HuH-7 (cell line): Measurements from ENCODE around the gene PIAS1.
"Not testable (repeated sequence)": the region's sequence is repeated elsewhere in the genome, so short reads cannot be mapped to it uniquely, and the experiment has no call there.

ENCODE experiments used
- DNase-seq: peaks from one replicate; pipeline ENCODE4 v3.0.0; 2011; ENCODE audit warnings: low spot score

PIAS1 gene

GRCh38 chr15:68218847-68219798 lies 165.0 kb downstream of the PIAS1 start:
- DNase-seq, result no peak

GRCh38 chr15:68220489-68220888 lies 166.4 kb downstream of the PIAS1 start:
- DNase-seq, result no peak

- DNase-seq, result no peak
These were observed 166.9 kb downstream of the PIAS1 start for GRCh38 chr15:68220967-68221366.

- not testable (repeated sequence) for DNase-seq
These were observed 167.7 kb downstream of the PIAS1 start for GRCh38 chr15:68221530-68222431.

- DNase-seq, result not testable (repeated sequence)
These were observed 168.3 kb downstream of the PIAS1 start for GRCh38 chr15:68222432-68222743.

GRCh38 chr15:68223171-68223570 lies 169.1 kb downstream of the PIAS1 start:
- no peak for DNase-seq

- no peak for DNase-seq
These were observed 170.0 kb downstream of the PIAS1 start for GRCh38 chr15:68224108-68224507.

GRCh38 chr15:68224546-68225250 lies 170.6 kb downstream of the PIAS1 start:
- no peak for DNase-seq

GRCh38 chr15:68225442-68225841 lies 171.3 kb downstream of the PIAS1 start:
- DNase-seq, result not testable (repeated sequence)

- DNase-seq, result no peak
These were observed 173.6 kb downstream of the PIAS1 start for GRCh38 chr15:68227643-68228142.

GRCh38 chr15:68228143-68228970 lies 174.2 kb downstream of the PIAS1 start:
- DNase-seq, result no peak

GRCh38 chr15:68228971-68229385 lies 174.9 kb downstream of the PIAS1 start:
- DNase-seq, result no peak

- peak; percentile 93 for DNase-seq
These were observed 175.5 kb downstream of the PIAS1 start, which contains the start of gene CLN6 for GRCh38 chr15:68229386-68230156. TSS of gene CLN6 (minus strand) at chr15:68229728. CDS start at chr15:68229584, 144 bp downstream.

GRCh38 chr15:68230157-68231100 lies 176.3 kb downstream of the PIAS1 start:
- no peak for DNase-seq

- no peak for DNase-seq
These were observed 177.1 kb downstream of the PIAS1 start for GRCh38 chr15:68231102-68231818.

- peak; percentile 67 for DNase-seq
These were observed 178.3 kb downstream of the PIAS1 start for GRCh38 chr15:68232449-68232848.

GRCh38 chr15:68232937-68233336 lies 178.8 kb downstream of the PIAS1 start:
- no peak for DNase-seq

- DNase-seq, result no peak
These were observed 179.9 kb downstream of the PIAS1 start for GRCh38 chr15:68234060-68234459.
